ENCODE data around the gene DYNC1I2. TPM values are rescaled to one million over a fixed set of nuclear protein-coding genes. Genes with fewer than 3 reads are reported as not detected.

DYNC1I2 gene
- polyA plus RNA-seq, 1 experiment = 228 TPM

- Histone ChIP-seq H3K27me3 (ENCODE audit: control insufficient read depth, insufficient read depth, low read length) (peaks cover 13% of the 10 kb centered on the region), H3K4me3 (ENCODE audit: low read depth, low read length) (no peak overlapping the region), H3K27ac (ENCODE audit: low read depth, low read length) (no peak overlapping the region), H3K9me3 (ENCODE audit: control insufficient read depth, insufficient read depth, low read length) (no peaks in the 10 kb centered on the region)
- DNase-seq (ENCODE audit: low read depth, low spot score) = no peak
- TF ChIP-seq CTCF (IDR thresholded peaks at IDR 0.05; ENCODE audit: low read depth, low read length) = no peak
- CTCF ChIA-PET = interaction anchor here (0.6 to 1.6 kb wide), 2 partner anchors 13 to 68 kb away, joined by 3 to 6 read pairs; no protein-coding TSS in a partner anchor
- POLR2A ChIA-PET = interaction anchor here (0.5 kb wide), 1 partner anchor 444 kb away, joined by 6 read pairs; no protein-coding TSS in a partner anchor
These were observed 20.2 kb upstream of the DYNC1I2 start for GRCh38 chr2:171667041-171667440.

GRCh38 chr2:171668183-171668582 is 19.1 kb upstream of the DYNC1I2 start:
- Histone ChIP-seq H3K4me3 (ENCODE audit: low read depth, low read length) (no peak overlapping the region), H3K27ac (ENCODE audit: low read depth, low read length) (no peak overlapping the region), H3K9me3 (ENCODE audit: control insufficient read depth, insufficient read depth, low read length) (no peaks in the 10 kb centered on the region), H3K27me3 (ENCODE audit: control insufficient read depth, insufficient read depth, low read length) (peaks cover 5% of the 10 kb centered on the region)
- no peak for TF ChIP-seq CTCF (IDR thresholded peaks at IDR 0.05; ENCODE audit: low read depth, low read length)
- ChIA-PET CTCF (no interaction called here), POLR2A (no interaction called here)
- DNase-seq (ENCODE audit: low read depth, low spot score) = no peak

- ChIA-PET POLR2A (no interaction called here), CTCF (no interaction called here)
- TF ChIP-seq CTCF (IDR thresholded peaks at IDR 0.05; ENCODE audit: low read depth, low read length) = no peak
- Histone ChIP-seq H3K27ac (ENCODE audit: low read depth, low read length) (no peak overlapping the region), H3K27me3 (ENCODE audit: control insufficient read depth, insufficient read depth, low read length) (peaks cover 2% of the 10 kb centered on the region), H3K4me3 (ENCODE audit: low read depth, low read length) (no peak overlapping the region), H3K9me3 (ENCODE audit: control insufficient read depth, insufficient read depth, low read length) (no peaks in the 10 kb centered on the region)
- no peak for DNase-seq (ENCODE audit: low read depth, low spot score)
These were observed 18.1 kb upstream of the DYNC1I2 start for GRCh38 chr2:171669121-171669520.

- H3K9me3 ChIP-seq (ENCODE audit: control insufficient read depth, insufficient read depth, low read length) = no peaks in the 10 kb centered on the region
- no peak for TF ChIP-seq CTCF (IDR thresholded peaks at IDR 0.05; ENCODE audit: low read depth, low read length)
- ChIA-PET CTCF (interaction anchor here (0.6 to 1.2 kb wide), 3 partner anchors 34 to 457 kb away, joined by 3 to 4 read pairs (median 3); no protein-coding TSS in a partner anchor), POLR2A (no interaction called here)
- H3K27ac ChIP-seq (ENCODE audit: low read depth, low read length) = no peak overlapping the region
- H3K4me3 ChIP-seq (ENCODE audit: low read depth, low read length) = no peak overlapping the region
- no peak for DNase-seq (ENCODE audit: low read depth, low spot score)
- no peaks in the 10 kb centered on the region for H3K27me3 ChIP-seq (ENCODE audit: control insufficient read depth, insufficient read depth, low read length)
These were observed 16.6 kb upstream of the DYNC1I2 start for GRCh38 chr2:171670655-171671054.

- no peak for DNase-seq (ENCODE audit: low read depth, low spot score)
- ChIA-PET POLR2A (no interaction called here), CTCF (no interaction called here)
- no peaks in the 10 kb centered on the region for H3K9me3 ChIP-seq (ENCODE audit: control insufficient read depth, insufficient read depth, low read length)
- H3K4me3 ChIP-seq (ENCODE audit: low read depth, low read length) = no peak overlapping the region
- H3K27me3 ChIP-seq (ENCODE audit: control insufficient read depth, insufficient read depth, low read length) = no peaks in the 10 kb centered on the region
- TF ChIP-seq CTCF (IDR thresholded peaks at IDR 0.05; ENCODE audit: low read depth, low read length) = no peak
- H3K27ac ChIP-seq (ENCODE audit: low read depth, low read length) = no peak overlapping the region
These were observed 15.4 kb upstream of the DYNC1I2 start for GRCh38 chr2:171671867-171672266.

Data from AG04450 (cell line).